Neural cell (in vitro differentiated cells): Measurements from ENCODE around the gene TPSB2.

Source experiments
- EP300 ChIP-seq: fragments of 450-650 bp; conservative IDR thresholded peaks from 2 replicates; pipeline ENCODE4 v1.6.1; 2014; ENCODE audit warnings: antibody characterized with exemption, mild to moderate bottlenecking, moderate library complexity; ENCODE audit not compliant: poor library complexity, severe bottlenecking
- EZH2 ChIP-seq: fragments of 200-600, 300-800 bp; shearing (Covaris generic), sonication (generic); IDR thresholded peaks from 2 replicates; pipeline ENCODE4 v1.6.1; 2014; ENCODE audit warnings: antibody characterized with exemption, low read length, borderline replicate concordance, mild to moderate bottlenecking; ENCODE audit not compliant: insufficient read depth, poor library complexity, severe bottlenecking
- POLR2AphosphoS5 ChIP-seq: IDR thresholded peaks from 2 replicates; pipeline ENCODE4 v1.6.1; 2012
- SMC3 ChIP-seq: fragments of 450-650 bp; conservative IDR thresholded peaks from 2 replicates; pipeline ENCODE4 v1.6.1; 2014; ENCODE audit warnings: antibody characterized with exemption, mild to moderate bottlenecking, moderate library complexity; ENCODE audit not compliant: poor library complexity
- TAF1 ChIP-seq: IDR thresholded peaks from 2 replicates; pipeline ENCODE4 v1.6.1; 2012; ENCODE audit warnings: low read depth
- TF ChIP-seq, protein P1 (sequence below): fragments of 450-650 bp; IDR thresholded peaks from 2 replicates; pipeline ENCODE4 v1.5.1; 2014; ENCODE audit warnings: antibody characterized with exemption, mild to moderate bottlenecking, moderate library complexity; ENCODE audit not compliant: poor library complexity, severe bottlenecking

DNA sequence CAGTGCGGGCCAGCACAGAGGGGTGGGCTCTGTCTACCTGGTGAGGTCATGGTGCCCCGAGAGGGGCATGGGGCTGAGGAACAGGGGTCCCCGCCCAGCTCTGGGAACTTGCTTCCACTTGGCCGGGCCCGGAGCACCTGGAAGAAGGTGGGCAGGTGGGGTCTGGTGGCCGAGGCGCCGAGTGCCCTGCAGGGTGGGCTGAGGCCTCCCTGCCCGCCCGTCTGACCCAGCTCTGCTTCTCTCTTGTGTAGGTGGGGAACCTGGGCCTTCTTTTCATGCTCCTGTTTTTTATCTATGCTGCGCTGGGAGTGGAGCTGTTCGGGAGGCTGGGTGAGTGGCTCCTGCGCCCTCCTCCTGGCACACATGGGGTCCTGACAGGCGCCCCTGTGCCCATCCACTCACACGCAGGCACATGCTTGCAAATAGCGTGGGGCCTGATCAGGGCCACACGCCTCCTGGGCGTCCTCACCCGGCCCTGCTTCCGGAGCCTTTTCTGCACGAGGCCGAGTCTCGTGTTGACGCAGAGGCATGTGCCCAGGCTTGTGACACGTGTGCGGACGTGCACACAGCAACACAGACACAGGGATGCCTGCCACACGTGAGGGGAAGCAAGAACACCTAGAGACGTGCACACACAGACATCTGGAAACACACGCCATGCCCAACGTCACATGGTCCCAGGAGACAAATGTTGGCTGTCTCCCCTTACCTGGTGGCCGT is 13.1 kb downstream of the TPSB2 start:
- no peak for TF ChIP-seq EZH2
- TF ChIP-seq EP300 = no peak
- no peak for TF ChIP-seq POLR2AphosphoS5
- TF ChIP-seq, protein P1, sequence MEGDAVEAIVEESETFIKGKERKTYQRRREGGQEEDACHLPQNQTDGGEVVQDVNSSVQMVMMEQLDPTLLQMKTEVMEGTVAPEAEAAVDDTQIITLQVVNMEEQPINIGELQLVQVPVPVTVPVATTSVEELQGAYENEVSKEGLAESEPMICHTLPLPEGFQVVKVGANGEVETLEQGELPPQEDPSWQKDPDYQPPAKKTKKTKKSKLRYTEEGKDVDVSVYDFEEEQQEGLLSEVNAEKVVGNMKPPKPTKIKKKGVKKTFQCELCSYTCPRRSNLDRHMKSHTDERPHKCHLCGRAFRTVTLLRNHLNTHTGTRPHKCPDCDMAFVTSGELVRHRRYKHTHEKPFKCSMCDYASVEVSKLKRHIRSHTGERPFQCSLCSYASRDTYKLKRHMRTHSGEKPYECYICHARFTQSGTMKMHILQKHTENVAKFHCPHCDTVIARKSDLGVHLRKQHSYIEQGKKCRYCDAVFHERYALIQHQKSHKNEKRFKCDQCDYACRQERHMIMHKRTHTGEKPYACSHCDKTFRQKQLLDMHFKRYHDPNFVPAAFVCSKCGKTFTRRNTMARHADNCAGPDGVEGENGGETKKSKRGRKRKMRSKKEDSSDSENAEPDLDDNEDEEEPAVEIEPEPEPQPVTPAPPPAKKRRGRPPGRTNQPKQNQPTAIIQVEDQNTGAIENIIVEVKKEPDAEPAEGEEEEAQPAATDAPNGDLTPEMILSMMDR = no peak
- no peak for TF ChIP-seq TAF1
- TF ChIP-seq SMC3 = no peak
